Urinary bladder (tissue), 4 donors: Measurements from ENCODE around the gene AUNIP. TPM values are rescaled to one million over a fixed set of nuclear protein-coding genes. Genes with fewer than 3 reads are reported as not detected.

Experiments
- DNase-seq: peaks from one replicate; pipeline ENCODE4 v3.0.0-alpha.2; 2015; ENCODE audit errors: extremely low spot score
- H3K27ac ChIP-seq: one replicate; pipeline ENCODE4 v1.5.1; 2013; ENCODE audit warnings: low read depth, mild to moderate bottlenecking, moderate library complexity
- H3K36me3 ChIP-seq: one replicate; pipeline ENCODE4 v1.6.1; 2013; ENCODE audit warnings: mild to moderate bottlenecking, moderate library complexity; ENCODE audit not compliant: insufficient read depth
- H3K4me1 ChIP-seq: one replicate; pipeline ENCODE4 v1.6.1; 2013; ENCODE audit warnings: mild to moderate bottlenecking, moderate library complexity; ENCODE audit not compliant: insufficient read depth
- H3K4me3 ChIP-seq: one replicate; pipeline ENCODE4 v1.5.1; 2013; ENCODE audit warnings: low read depth, low read length
- WGBS: extraction: QIAGEN DNeasy Blood & Tissue Kit; methylation state at CpG from one replicate; pipeline ENCODE4 v1.1.7; 2013; 5-methylcytosine and 5-hydroxymethylcytosine counted together
- polyA plus RNA-seq: library from polyadenylated mRNA; stranded (reverse); fragments of 200-250 nt; gene quantifications from one replicate; pipeline ENCODE4 v1.2.3, GENCODE V29; 2013
- total RNA-seq: library from RNA; depleted of rRNA; stranded (reverse); fragments of >200 nt; gene quantifications from one replicate; pipeline ENCODE4 v1.2.3, GENCODE V29; 2014
- donor health status: healthy with polysubstance abuse.
- donor health status: healthy.

Gene AUNIP
- total RNA-seq (1.4 TPM), polyA plus RNA-seq (0.11 TPM)

- Histone ChIP-seq H3K27ac (peak within 1 kb of the TSS; percentile 43), H3K36me3 (no peaks in the 10 kb centered on the region), H3K4me1 (no peaks in the 10 kb centered on the region), H3K4me3 (peak within 1 kb of the TSS; percentile 47)
- DNase-seq = no peak
- WGBS = 1% methylated on average over 77 of the region's 77 CpGs
These were observed at the start of gene AUNIP for GRCh38 chr1:25858906-25859789. AUNIP (minus strand) TSS chr1:25859457; CDS start chr1:25859357, 100 bp downstream.

GRCh38 chr1:25909040-25909439 lies 49.8 kb upstream of the AUNIP start:
- Histone ChIP-seq H3K4me3 (no peak overlapping the region), H3K36me3 (no peaks in the 10 kb centered on the region), H3K4me1 (peaks cover 4% of the 10 kb centered on the region), H3K27ac (no peak overlapping the region)
- WGBS = 59% methylated on average over 10 of the region's 10 CpGs
- no peak for DNase-seq

- H3K36me3 ChIP-seq = no peaks in the 10 kb centered on the region
- no peak overlapping the region for H3K27ac ChIP-seq
- WGBS = 66% methylated on average over 1 of the region's 1 CpG
These were observed 48.9 kb upstream of the AUNIP start for GRCh38 chr1:25908161-25908560.

GRCh38 chr1:25907601-25908000 lies 48.3 kb upstream of the AUNIP start:
- no peak for DNase-seq
- WGBS = 85% methylated on average over 6 of the region's 6 CpGs
- peaks cover 4% of the 10 kb centered on the region for H3K4me1 ChIP-seq
- no peak overlapping the region for H3K4me3 ChIP-seq
- no peak overlapping the region for H3K27ac ChIP-seq
- H3K36me3 ChIP-seq = no peaks in the 10 kb centered on the region

More at GRCh38 chr1:25908161-25908560, 48.9 kb upstream of the AUNIP start:
- DNase-seq = no peak
- no peak overlapping the region for H3K4me3 ChIP-seq
- peaks cover 4% of the 10 kb centered on the region for H3K4me1 ChIP-seq

GRCh38 chr1:25906644-25907300 lies 47.5 kb upstream of the AUNIP start:
- H3K27ac ChIP-seq = no peak overlapping the region
- H3K4me3 ChIP-seq = peak overlapping the region; percentile 79
- DNase-seq = peak; percentile 39
- WGBS = 16% methylated on average over 34 of the region's 34 CpGs
- H3K36me3 ChIP-seq = no peaks in the 10 kb centered on the region
- H3K4me1 ChIP-seq = peaks cover 4% of the 10 kb centered on the region

- H3K27ac ChIP-seq = no peak within 1 kb of the TSS
These were observed 46.7 kb upstream of the AUNIP start, which contains the start of gene STMN1 for GRCh38 chr1:25905680-25906643. STMN1 (minus strand) TSS chr1:25906419; CDS start chr1:25904676, 1,743 bp downstream.

GRCh38 chr1:25904943-25905679 lies 45.9 kb upstream of the AUNIP start:
- peak; percentile 81 for DNase-seq
- Histone ChIP-seq H3K36me3 (no peaks in the 10 kb centered on the region), H3K27ac (no peak overlapping the region), H3K4me1 (peaks cover 4% of the 10 kb centered on the region), H3K4me3 (peak overlapping the region; percentile 79)
- 1% methylated on average over 34 of the region's 34 CpGs for WGBS

More at GRCh38 chr1:25905680-25906643, 46.7 kb upstream of the AUNIP start, which contains the start of gene STMN1:
- Histone ChIP-seq H3K4me1 (peaks cover 4% of the 10 kb centered on the region), H3K4me3 (peak within 1 kb of the TSS; percentile 79), H3K36me3 (no peaks in the 10 kb centered on the region)
- under 1% methylated on average over 102 of the region's 102 CpGs for WGBS
- DNase-seq = peak; percentile 88

- Histone ChIP-seq H3K4me1 (peaks cover 4% of the 10 kb centered on the region), H3K4me3 (no peak overlapping the region), H3K36me3 (no peaks in the 10 kb centered on the region), H3K27ac (no peak overlapping the region)
- no peak for DNase-seq
- 53% methylated on average over 3 of the region's 3 CpGs for WGBS
These were observed 44.7 kb upstream of the AUNIP start for GRCh38 chr1:25903986-25904385.

- 79% methylated on average over 3 of the region's 3 CpGs for whole genome bisulfite sequencing
- H3K36me3 ChIP-seq = no peaks in the 10 kb centered on the region
- peaks cover 4% of the 10 kb centered on the region for H3K4me1 ChIP-seq
- no peak for DNase-seq
- no peak overlapping the region for H3K27ac ChIP-seq
- H3K4me3 ChIP-seq = no peak overlapping the region
These were observed 43.2 kb upstream of the AUNIP start for GRCh38 chr1:25902462-25902861.

GRCh38 chr1:25900219-25900618 lies 41.0 kb upstream of the AUNIP start:
- WGBS = 81% methylated on average over 5 of the region's 5 CpGs
- no peaks in the 10 kb centered on the region for H3K36me3 ChIP-seq
- H3K4me1 ChIP-seq = no peaks in the 10 kb centered on the region
- DNase-seq = no peak
- no peak overlapping the region for H3K4me3 ChIP-seq
- H3K27ac ChIP-seq = no peak overlapping the region

- Histone ChIP-seq H3K36me3 (no peaks in the 10 kb centered on the region), H3K27ac (no peak overlapping the region), H3K4me3 (no peak overlapping the region), H3K4me1 (no peaks in the 10 kb centered on the region)
- no peak for DNase-seq
- 83% methylated on average over 6 of the region's 6 CpGs for WGBS
These were observed 40.5 kb upstream of the AUNIP start for GRCh38 chr1:25899792-25900191.

- H3K36me3 ChIP-seq = no peaks in the 10 kb centered on the region
- 81% methylated on average over 11 of the region's 11 CpGs for WGBS
- H3K4me3 ChIP-seq = no peak overlapping the region
- no peaks in the 10 kb centered on the region for H3K4me1 ChIP-seq
- no peak overlapping the region for H3K27ac ChIP-seq
- no peak for DNase-seq
These were observed 39.2 kb upstream of the AUNIP start for GRCh38 chr1:25898223-25899015.
